SU-DHL-6 (cell line): Measurements from ENCODE around the gene FAM107B.
"Not testable (repeated sequence)": the region's sequence is repeated elsewhere in the genome, so short reads cannot be mapped to it uniquely, and the experiment has no call there.

Experiments used
- H2AFZ ChIP-seq: fragments of 200-600 bp; sonication (generic); 2 replicates; pipeline ENCODE4 v1.6.1; 2014; ENCODE audit warnings: low read depth, mild to moderate bottlenecking, moderate library complexity, mixed read lengths, antibody characterized with exemption, low read length; ENCODE audit not compliant: severe bottlenecking
- H3F3A ChIP-seq: fragments of 200-600 bp; shearing (Covaris generic); 2 replicates; pipeline ENCODE4 v1.6.0; 2016; ENCODE audit warnings: antibody characterized with exemption, mild to moderate bottlenecking; ENCODE audit not compliant: insufficient read depth
- H3K27ac ChIP-seq: fragments of 200-600 bp; sonication (generic); 2 replicates; pipeline ENCODE4 v1.5.1; 2016; ENCODE audit warnings: low read depth, mild to moderate bottlenecking, low read length, moderate library complexity, mixed read lengths
- H3K27me3 ChIP-seq: fragments of 200-600 bp; sonication (generic), shearing (Covaris generic); 2 replicates; pipeline ENCODE4 v1.6.0; 2014; ENCODE audit warnings: mild to moderate bottlenecking, low read length
- H3K36me3 ChIP-seq: fragments of 200-600 bp; sonication (generic); 2 replicates; pipeline ENCODE4 v1.6.1; 2014; ENCODE audit warnings: mild to moderate bottlenecking, low read length, mixed read lengths
- H3K4me2 ChIP-seq: fragments of 300-600, 200-600 bp; shearing (Covaris generic), sonication (generic); 2 replicates; pipeline ENCODE4 v1.6.0; 2014; ENCODE audit warnings: low read length, low read depth, mild to moderate bottlenecking; ENCODE audit not compliant: poor library complexity, severe bottlenecking
- H3K4me3 ChIP-seq: fragments of 200-600 bp; sonication (generic); 2 replicates; pipeline ENCODE4 v1.5.1; 2014; ENCODE audit warnings: antibody characterized with exemption, low read length, mild to moderate bottlenecking, mixed read lengths; ENCODE audit not compliant: insufficient read depth, poor library complexity, severe bottlenecking
- H3K79me2 ChIP-seq: fragments of 200-600 bp; sonication (generic); 2 replicates; pipeline ENCODE4 v1.6.1; 2014; ENCODE audit warnings: mild to moderate bottlenecking, low read length, moderate library complexity; ENCODE audit not compliant: insufficient read depth
- H3K9ac ChIP-seq: fragments of 200-600 bp; sonication (generic); 2 replicates; pipeline ENCODE4 v1.7.0; 2014; ENCODE audit warnings: mild to moderate bottlenecking, low read length
- H3K9me2 ChIP-seq: fragments of 200-600 bp; sonication (generic); replicated peaks from 2 replicates; pipeline ENCODE4 v1.6.1; 2014; ENCODE audit warnings: low read length; ENCODE audit not compliant: insufficient read depth
- H3K9me3 ChIP-seq: fragments of 200-600 bp; sonication (generic); 2 replicates; pipeline ENCODE4 v1.6.1; 2014; ENCODE audit warnings: low read length, mixed read lengths; ENCODE audit not compliant: insufficient read depth
- H4K20me1 ChIP-seq: fragments of 200-600 bp; sonication (generic); 2 replicates; pipeline ENCODE4 v1.6.1; 2014; ENCODE audit warnings: low read depth, mild to moderate bottlenecking, antibody characterized with exemption, low read length, moderate library complexity, mixed read lengths
- CTCF ChIP-seq: fragments of 200-600 bp; sonication (generic); IDR thresholded peaks from one replicate; pipeline ENCODE4 v1.5.1; 2017; ENCODE audit warnings: antibody characterized with exemption, mild to moderate bottlenecking, low read length, moderate library complexity; ENCODE audit not compliant: insufficient read depth, poor library complexity, severe bottlenecking
- EZH2phosphoT487 ChIP-seq: fragments of 200-600 bp; sonication (generic), shearing (Covaris generic); conservative IDR thresholded peaks from 2 replicates; pipeline ENCODE4 v1.6.1; 2018; ENCODE audit warnings: mild to moderate bottlenecking, antibody characterized with exemption, low read length, moderate library complexity, mixed read lengths

FAM107B gene

DNA sequence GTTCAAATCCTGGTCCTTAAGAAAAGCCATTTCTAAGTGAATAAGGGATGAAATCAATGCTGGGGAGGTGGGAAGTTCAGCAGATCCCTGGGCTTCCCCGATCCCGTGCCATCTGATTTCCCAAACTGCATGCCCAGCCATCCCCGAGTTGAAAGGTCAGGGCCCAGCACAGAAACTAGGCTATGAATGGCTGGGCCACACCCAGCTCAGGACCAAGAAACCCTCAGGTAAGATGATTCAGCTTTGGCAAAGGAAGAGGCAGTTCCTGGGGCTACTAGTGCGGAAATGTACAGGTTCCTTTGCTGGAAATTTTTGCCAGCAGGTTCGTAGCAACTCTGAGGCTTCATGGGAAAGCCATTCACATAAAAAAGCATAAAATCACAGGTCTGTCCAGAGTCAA lies 182.7 kb downstream of the FAM107B start:
- Histone ChIP-seq H3K79me2 (peaks cover 99% of the 10 kb centered on the region), H2AFZ (no peak overlapping the region), H3K27me3 (no peaks in the 10 kb centered on the region), H3K36me3 (peaks cover 35% of the 10 kb centered on the region), H3K4me2 (no peak overlapping the region), H4K20me1 (peaks cover 39% of the 10 kb centered on the region; the same call in 1 of the 2 replicates), H3F3A (peaks cover 24% of the 10 kb centered on the region), H3K9me3 (no peaks in the 10 kb centered on the region), H3K4me3 (no peak overlapping the region), H3K9me2 (no peaks in the 10 kb centered on the region), H3K27ac (no peak overlapping the region), H3K9ac (no peak overlapping the region)
- TF ChIP-seq CTCF, result no peak
- TF ChIP-seq EZH2phosphoT487, result no peak

- not testable (repeated sequence) for H3K27me3 ChIP-seq, H3K9me2 ChIP-seq, H3K9me3 ChIP-seq, H2AFZ ChIP-seq
- peaks cover 36% of the 10 kb centered on the region; the same call in 1 of the 2 replicates for H4K20me1 ChIP-seq
- H3K79me2 ChIP-seq, result peaks cover 99% of the 10 kb centered on the region
- H3K9ac ChIP-seq, result 0 out of 2 replicates have a peak overlapping the region, but pooled peaks have one; percentile 14
- peaks cover 33% of the 10 kb centered on the region for H3F3A ChIP-seq
- H3K4me3 ChIP-seq, result peak overlapping the region; percentile 8
- H3K27ac ChIP-seq, result peak overlapping the region; percentile 55
- peaks cover 32% of the 10 kb centered on the region for H3K36me3 ChIP-seq
- H3K4me2 ChIP-seq, result peak overlapping the region; percentile 34
Measured at GRCh38 chr10:14588938-14589294, 185.8 kb downstream of the FAM107B start.

- peak overlapping the region; percentile 55 for H3K27ac ChIP-seq
- peaks cover 99% of the 10 kb centered on the region for H3K79me2 ChIP-seq
- H3K27me3 ChIP-seq, result no peaks in the 10 kb centered on the region
- TF ChIP-seq CTCF (no peak), EZH2phosphoT487 (no peak)
- H3K4me2 ChIP-seq, result peak overlapping the region; percentile 34
- H3K9ac ChIP-seq, result peak overlapping the region; percentile 14; the same call in 1 of the 2 replicates
- H3K9me3 ChIP-seq, result no peaks in the 10 kb centered on the region
- peaks cover 35% of the 10 kb centered on the region; the same call in 1 of the 2 replicates for H4K20me1 ChIP-seq
- peaks cover 27% of the 10 kb centered on the region for H3K36me3 ChIP-seq
- H3K4me3 ChIP-seq, result peak overlapping the region; percentile 8
- H3K9me2 ChIP-seq, result no peaks in the 10 kb centered on the region
- H3F3A ChIP-seq, result peaks cover 35% of the 10 kb centered on the region
- no peak overlapping the region for H2AFZ ChIP-seq
Measured at GRCh38 chr10:14588084-14588937, 186.4 kb downstream of the FAM107B start.

GRCh38 chr10:14587540-14588083 lies 187.1 kb downstream of the FAM107B start:
- Histone ChIP-seq H3K27me3 (no peaks in the 10 kb centered on the region), H3K9me2 (no peaks in the 10 kb centered on the region), H3K4me2 (peak overlapping the region; percentile 34), H3F3A (peaks cover 36% of the 10 kb centered on the region), H4K20me1 (peaks cover 35% of the 10 kb centered on the region; the same call in 1 of the 2 replicates), H3K36me3 (peaks cover 27% of the 10 kb centered on the region), H3K9me3 (no peaks in the 10 kb centered on the region), H3K79me2 (peaks cover 100% of the 10 kb centered on the region), H3K27ac (peak overlapping the region; percentile 55), H2AFZ (no peak overlapping the region), H3K4me3 (no peak overlapping the region), H3K9ac (peak overlapping the region; percentile 14; the same call in 1 of the 2 replicates)
- TF ChIP-seq EZH2phosphoT487, result no peak
- no peak for TF ChIP-seq CTCF
